NCI-H446 (cell line): ENCODE measurements around the gene FPGS.
"Not testable (repeated sequence)": the region's sequence is repeated elsewhere in the genome, so short reads cannot be mapped to it uniquely, and the experiment has no call there.

Source experiments
- DNase-seq, 2 experiments: peaks; one replicate each; lab custom pipeline; 2025; lab: John Stamatoyannopoulos, UW

FPGS gene, protein sequence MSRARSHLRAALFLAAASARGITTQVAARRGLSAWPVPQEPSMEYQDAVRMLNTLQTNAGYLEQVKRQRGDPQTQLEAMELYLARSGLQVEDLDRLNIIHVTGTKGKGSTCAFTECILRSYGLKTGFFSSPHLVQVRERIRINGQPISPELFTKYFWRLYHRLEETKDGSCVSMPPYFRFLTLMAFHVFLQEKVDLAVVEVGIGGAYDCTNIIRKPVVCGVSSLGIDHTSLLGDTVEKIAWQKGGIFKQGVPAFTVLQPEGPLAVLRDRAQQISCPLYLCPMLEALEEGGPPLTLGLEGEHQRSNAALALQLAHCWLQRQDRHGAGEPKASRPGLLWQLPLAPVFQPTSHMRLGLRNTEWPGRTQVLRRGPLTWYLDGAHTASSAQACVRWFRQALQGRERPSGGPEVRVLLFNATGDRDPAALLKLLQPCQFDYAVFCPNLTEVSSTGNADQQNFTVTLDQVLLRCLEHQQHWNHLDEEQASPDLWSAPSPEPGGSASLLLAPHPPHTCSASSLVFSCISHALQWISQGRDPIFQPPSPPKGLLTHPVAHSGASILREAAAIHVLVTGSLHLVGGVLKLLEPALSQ

DNA sequence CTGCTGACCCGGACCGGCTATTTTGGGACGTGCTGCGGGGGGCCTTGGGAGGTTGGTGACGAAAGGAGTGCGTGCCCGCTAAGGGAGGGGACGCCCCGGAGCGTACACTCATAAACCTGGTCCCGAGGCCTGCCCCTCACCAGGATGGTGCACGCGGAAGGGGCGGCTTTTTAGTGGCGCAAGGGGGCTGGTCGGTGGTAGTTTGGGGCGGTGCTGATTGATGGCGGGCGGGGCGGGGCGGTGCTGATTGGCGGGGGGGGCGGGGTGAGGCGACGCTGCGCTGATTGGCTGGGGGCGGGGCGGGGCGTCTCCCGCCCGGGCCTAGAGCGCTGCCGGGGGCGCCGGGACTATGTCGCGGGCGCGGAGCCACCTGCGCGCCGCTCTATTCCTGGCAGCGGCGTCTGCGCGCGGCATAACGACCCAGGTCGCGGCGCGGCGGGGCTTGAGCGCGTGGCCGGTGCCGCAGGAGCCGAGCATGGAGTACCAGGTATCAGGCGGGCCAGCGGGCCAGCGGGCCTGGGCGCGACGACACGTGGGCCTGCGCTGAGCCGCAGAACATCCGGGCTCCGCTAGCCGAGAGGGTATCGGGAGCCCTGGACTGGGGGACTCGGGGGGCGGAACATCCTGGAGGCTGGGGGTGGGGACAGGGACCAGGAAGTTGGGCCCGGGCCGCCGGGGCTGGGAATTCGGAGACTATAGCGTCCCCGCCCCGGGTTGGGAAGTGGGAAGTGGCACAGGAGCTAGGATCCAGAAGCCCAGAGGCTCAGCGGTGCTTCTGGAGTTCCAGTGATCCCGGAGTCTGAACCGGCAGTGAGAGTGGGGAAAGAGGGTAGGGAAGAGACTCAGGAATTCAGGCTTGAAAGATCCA, at the start of gene FPGS:
FPGS (plus strand) TSS at position 307 of the 868 bp plus-strand sequence; CDS start at position 350, 43 bp downstream.
- peak; percentile 70 to 85 for DNase-seq

DNA sequence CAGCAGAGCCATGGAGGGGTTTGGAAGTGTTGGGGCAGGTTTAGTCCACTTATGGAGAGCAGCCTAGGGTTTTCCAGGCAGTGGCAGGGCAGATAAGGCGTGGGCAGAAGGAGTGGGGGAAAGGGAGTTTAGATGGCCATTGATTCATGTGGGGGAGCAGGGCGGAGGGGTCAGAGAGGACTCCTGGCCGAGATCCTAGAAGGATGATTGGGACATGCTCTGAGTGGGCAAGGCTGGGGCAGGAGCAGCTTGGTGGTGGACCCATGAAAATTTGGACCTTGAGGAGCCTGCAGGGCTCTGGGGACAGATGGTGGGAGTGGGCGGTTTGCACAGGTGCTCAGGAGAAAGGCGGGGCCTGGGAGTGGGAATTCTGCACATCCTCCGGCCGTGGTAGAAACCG, 49.5 kb upstream of the FPGS start:
- no peak for DNase-seq

DNA sequence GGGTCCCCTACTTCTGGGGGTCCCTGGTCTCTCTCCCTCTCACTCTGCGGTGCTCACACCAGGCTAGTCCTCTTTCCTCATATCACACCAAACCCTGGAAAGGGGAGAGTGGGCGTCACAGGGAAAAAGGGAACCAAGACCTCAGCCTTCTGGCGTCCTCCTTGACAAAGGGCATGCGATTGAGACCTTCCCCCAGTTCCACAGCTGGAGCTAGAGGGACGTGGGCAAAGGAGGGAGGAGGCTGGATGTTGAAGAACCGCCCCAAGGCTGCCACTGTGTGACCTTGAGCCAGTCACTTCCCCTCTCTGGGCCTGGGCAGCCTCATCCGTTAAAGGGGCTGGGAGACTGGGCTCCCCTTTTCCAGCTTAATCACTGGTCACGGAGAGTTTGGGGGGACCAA, 49.1 kb upstream of the FPGS start:
- no peak for DNase-seq

DNA sequence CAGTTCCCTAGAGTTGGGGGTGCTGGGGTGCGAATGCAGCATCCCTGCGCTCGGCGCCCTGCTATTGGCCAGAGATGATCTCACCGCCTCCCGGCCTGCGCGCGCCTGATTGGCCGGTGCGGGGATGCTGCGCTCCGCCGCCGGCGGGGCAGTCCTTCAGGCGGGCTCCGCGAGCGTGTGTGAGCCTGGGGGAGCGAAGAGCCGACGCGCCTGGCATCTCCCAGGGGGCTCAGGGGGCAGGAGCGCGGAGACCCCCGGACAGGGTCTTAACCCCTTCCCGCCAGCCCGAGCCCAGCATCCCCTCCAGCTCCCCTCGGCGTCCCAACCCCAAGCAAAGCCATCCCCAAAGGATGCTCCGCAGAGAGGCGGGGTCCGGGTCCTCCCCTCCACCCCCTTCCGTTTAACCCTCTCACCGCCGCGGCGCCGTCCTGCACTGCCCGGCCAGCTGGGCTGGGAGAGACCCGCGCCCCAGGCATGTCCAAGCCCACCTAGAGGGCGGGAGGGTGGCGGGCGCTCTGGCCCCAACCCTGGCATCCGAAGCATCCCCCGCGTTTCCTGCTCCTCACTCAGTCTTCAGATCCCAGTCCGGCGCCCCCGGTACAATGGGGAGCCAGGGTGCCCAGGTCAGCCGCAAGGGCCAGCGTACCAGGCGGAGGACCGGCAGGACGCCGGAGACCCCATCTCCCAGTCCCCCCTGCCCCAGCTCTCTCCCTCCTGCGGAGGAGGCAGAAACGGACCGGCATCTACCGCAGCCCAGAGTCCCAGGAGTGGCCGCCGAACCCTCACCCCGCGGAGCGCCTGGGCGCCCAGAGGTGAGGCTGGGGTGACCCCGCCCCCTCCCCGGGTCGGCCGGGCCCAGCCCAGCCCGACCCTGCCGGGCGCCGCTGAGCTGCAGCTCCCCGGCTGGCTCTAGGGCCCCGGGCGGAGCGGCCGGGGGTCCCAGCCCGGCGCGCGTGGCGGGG, 48.3 kb upstream of the FPGS start:
- DNase-seq = peak in 1 of 2 experiments; percentile 20

DNA sequence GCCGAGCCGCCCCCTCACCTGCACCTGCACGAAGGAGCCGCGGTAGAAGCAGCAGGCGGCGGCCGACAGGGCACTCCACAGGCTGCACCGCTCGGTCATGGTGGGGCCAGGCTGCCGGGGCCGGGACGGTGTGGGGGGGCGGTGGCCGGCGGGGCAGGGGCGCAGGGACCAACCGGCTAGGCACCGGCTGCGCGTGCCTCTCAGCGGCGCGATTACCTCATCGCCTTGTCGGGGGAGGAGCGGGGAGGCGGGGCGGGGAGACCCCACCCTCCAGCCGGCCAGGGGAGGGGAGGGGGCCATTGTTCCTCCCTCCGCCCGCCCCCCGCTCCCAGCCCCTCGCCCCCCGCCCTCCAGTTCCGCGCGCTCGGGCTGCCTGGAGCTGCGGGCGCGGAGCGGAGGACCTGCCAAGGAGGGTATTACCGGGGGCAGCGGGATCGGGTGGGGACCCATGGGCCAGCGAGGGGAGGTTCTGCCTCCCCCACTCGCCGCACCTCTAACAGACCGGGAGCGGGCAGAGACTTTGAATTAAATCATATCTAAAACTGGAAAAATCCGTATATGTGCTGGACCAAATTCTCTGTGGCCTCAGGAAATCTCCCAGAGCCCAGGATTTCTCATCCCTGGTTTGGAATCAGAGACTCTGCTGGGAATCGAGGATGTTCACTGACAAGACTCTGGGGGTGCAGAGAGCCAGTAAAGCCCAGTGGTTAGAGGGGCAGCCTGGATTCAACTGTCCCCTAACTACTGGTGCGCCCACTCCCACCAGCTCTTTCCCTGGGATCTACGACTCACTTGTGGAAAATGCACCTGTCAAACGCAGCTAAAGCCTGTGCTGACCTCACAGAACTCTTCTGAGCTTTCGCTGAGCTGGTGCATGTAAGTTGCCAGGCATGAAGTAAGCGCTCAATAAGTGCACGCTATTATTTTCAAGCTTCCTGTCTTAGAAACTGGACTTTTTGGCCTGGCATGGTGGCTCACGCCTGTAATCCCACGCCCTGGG, 47.3 kb upstream of the FPGS start:
- peak; percentile 6 to 41 for DNase-seq

DNA sequence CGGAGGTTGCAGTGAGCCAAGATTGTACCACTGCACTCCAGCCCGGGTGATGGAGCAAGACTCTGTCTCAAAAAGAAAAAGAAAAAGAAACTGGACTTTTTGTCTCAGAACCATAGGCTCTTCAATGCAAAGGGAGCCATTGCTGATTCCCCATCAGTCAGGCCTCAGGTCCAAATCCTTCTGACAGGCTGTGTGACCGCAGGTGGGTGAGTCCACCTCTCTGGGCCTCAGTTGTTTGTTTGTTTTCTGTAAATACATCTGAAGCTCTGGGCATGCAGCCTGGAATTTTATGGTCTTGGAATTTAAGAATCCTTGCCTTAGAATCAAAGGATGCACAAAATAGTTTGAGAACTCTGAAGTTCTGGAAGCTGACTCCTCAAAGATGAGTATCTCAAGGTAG, 46.4 kb upstream of the FPGS start:
- DNase-seq = no peak

DNA sequence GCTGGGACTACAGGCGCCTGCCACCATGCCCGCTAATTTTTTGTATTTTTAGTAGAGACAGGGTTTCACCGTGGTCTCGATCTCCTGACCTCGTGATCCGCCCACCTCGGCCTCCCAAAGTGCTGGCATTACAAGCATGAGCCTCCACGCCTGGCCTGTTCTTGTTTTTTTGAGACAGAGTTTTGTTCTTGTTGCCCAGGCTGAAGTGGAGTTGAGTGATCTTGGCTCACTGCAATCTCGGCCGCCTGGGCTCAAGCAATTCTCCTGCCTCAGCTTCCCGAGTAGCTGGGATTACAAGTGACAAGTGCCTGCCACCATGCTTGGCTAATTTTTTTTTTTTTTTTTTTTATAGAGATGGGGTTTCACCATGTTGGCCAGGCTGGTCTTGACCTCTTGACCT, 45.9 kb upstream of the FPGS start:
- not testable (repeated sequence) for DNase-seq

DNA sequence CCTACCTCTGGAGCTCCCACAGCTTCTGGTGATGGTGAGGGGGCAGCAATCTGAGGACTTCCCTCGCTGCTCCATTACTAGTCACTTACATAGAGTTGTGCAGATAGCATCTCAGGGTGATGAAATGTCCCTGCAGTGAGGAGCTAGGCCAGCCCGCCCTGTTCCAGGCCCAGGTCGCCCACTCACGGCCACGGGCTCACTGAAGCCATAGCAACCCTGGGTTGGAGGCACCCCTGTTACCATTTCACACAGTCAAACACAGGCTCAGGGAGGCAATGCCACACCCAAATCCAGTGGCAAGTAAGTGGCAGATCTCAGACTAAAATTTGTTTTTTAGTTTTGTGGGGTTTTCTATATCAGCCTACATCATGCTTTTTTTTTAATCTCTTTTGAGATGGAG, 43.8 kb upstream of the FPGS start:
- no peak for DNase-seq

DNA sequence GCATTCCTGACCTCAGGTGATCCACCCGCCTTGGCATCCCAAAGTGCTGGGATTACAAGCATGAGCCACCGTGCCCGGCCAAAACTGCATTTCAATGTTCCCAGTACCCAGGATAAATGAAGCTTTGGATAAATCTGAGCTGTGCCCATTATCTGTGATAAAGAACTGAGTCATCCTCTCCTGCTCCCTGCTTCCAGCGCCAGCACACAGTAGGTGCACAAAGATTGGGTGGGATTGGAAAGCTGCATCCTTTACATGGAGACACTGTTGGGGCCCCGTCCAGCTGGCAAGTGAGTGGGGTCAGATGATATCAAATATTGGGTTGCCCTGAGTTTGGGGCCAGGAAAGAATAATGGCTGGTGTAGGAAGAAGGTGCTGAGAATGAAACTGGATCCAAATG, 41.6 kb upstream of the FPGS start:
- DNase-seq = no peak

DNA sequence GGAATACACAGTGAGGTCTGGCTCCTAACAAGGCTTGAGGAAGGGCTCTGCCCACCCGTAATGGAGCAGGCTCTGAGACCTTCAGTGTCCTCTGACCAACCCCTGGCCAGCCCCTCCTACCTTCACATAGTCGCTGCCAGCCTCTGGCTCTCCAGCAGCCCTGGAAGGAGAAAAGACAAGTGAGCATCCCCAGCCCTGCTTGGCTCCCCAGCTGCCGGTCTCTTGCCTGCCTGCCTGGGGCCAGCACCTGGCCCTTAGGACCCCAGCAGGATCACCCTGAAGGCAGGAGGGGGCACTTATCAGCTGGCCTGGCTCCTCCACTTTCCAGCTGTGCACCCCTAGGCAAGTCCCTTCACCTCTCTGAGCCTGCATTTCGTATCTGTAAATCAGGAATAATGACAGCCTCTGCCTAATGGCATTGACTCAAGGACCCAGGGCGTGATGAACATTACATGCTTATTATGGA, 41.2 kb upstream of the FPGS start:
- DNase-seq = no peak

DNA sequence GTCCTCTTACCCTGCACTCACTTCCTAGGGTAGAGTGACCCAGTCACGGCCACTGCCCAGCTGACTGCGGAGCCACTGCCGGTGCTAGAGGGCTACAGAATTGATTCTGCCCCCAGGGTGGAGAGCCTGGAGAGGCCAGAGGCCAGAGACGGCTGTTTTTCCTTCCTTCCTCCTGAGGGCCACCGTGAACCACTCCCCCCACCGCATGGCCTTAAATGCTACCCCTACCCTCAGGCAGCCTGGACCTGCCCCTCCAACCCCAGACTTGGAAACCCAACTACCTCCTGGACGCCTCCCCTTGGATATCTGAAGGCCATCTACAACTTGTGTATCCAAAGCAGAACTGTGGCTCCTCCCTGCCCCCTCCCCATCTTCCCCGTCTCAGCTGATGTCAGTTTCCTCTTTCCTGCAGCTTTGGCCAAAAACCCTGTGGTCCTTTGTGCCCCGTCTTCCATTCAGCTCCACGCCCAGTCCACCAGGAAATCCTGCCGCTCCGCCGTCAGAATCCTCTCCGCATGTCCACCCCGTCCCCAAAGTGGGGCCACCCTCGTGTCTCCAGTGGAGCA, 40.5 kb upstream of the FPGS start:
- no peak for DNase-seq

DNA sequence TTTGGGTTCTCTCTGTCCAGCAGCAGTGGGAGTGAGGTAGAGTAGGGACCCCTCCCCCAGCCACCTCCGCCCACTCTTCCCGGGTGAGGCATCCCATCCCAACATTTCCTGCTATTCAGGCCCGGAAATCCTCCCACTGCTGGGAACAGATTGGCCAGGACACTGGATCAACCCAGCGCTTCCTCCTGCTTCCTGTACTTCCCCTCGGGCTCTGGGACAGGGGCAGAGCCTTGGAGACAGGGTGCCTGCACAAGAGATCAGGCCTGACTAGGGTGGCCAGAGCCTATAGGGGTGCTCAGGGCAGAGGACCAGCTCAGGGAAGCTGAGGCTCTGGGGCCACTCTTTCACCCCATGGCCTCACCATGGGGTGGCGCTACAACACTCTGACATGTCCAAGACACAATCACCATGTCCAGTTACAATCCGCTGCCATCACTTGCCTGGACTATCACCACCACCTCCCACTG, 38.7 kb upstream of the FPGS start:
- DNase-seq = no peak

DNA sequence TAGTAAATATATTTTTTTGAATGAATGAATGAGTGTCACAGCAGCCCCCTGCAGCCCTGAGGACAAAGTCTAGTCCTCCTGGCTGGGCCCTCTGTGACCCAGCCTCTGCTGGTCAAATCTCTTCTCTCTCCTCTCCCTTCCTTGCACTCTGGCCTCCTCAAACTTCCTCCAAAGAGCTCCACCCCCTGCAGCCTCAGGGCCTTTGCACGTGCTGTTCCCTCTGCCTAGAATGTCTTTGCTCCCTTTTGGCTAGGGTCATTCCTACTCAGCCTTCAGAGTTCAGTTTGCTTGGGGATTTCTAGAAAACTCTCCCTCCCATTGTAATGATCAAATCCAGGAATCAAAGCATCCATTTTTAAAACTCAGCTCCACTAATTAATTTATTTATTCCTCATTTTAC, 37.3 kb upstream of the FPGS start:
- no peak for DNase-seq

DNA sequence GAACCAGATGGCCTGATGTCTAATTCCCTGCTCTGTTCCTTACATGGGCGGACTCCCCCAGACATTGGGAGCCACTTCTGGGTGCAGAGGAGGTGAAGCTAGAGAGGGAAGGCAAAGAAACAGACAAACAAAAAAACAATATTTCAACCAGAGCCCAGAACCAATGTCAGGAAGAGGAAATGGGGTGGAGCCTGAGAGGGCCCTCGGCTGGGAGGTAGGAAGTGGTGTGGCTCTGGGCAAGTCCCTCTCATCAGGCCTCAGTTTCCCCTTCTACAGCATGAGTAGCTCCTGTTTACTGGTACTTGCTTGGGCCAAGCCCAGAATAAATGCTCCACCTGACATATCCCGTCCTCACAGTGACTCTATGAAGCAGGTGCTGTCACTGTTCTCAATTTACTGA, 35.3 kb upstream of the FPGS start:
- no peak for DNase-seq

DNA sequence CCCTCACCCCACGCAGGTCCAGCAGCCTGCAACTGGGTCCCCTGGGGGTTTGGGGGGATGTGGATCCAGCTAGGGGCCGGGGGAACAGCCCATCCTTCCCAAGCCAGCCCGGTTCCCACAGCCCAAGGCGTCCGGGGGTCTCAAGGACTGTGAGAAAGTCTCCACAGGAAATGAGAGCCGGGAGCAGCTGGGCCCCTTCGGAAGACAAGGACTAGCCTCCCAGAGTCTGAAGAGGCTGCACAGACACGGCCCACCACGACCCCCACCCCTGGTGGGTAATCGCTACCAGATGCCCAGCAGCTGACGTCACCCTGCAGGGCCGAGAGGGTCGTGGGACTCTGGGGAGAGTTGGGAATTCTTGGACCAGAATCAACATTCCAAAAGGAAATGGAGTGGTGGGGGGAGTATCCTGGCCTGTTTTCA, 34.8 kb upstream of the FPGS start:
- DNase-seq = no peak

DNA sequence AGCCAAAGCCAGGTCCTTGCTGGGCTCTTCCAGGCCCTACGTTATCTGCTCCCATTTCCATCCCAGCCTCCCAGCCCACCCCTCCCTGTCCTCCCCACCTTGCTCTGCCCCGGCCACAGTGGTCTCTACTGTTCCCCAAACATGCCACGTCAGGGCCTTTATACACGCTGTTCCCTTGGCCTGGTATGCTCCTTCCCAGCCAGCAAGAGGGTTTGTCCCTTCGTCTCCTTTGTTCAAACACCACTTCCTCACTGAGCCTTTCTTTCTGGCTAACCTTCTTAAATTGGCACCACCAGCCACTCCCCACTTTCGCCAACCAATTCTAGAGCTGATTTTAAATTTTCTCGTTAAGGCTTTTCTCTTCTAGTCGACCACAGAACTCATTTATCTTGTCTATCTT, 34.0 kb upstream of the FPGS start:
- DNase-seq = no peak

DNA sequence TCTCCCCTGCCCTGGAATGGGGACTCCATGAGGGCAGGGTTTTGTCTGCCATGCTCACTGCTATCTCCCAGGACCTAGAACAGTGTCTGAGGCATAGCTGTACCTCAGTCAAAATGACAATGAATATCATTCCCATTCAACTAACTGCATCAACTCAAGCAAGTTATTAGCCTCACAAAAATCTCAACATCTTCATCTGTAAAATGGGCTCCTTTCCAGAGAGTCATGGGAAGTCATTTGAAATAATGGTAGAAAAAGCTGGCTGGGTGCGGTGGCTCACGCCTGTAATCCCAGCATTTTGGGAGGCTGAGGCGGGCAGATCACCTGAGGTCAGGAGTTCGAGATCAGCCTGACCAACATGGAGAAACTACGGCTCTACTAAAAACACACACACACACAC, 33.6 kb upstream of the FPGS start:
- no peak for DNase-seq

DNA sequence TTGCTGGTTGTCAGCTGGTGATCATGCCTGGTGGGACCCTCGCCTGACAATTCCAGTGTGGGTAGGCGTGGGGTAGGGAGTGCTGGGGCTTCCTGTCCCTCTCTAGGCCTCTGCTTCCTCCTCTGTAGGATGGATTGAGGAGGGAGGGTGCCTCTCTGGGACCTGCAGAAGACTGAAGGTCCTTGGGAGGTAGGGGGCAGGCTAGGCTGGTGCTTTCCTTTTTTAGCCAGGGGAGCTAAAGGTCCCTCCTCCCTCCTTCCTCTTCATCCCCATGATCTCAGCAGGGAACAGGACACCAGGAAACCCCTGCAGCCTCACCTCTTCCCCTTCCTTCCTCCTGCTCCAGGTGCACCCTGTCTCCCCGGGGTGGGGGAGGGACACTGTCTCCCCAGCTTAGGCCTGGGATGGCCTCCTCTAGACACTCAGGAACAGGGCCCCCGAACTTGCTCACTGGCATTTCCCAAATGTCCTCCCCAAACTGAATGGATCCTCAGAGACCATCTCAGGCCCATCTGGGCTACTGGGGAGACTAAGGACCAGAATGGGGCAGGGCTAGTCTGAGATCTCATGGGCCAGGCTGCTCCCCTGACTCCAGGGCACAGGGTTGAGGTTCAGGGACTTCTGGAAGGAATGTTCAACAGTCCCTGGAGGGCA, 32.6 kb upstream of the FPGS start:
- no peak for DNase-seq

DNA sequence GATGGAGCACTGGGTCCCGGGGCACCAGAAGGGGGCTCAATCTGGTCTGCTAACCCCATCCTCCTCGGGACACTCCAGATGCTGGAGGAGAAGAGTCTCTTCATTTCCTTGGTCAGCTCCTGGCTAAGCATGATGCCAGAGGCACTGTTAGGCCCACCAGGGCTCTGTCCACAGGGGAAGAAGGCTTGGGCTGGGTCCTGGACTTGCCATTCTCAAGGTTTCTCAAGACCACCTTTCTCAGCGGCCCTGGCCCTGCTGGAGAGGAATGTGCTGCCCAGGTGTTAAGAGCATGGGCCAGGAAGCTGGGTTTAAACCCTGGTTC, 32.1 kb upstream of the FPGS start:
- no peak for DNase-seq
